Endothelial cell of umbilical vein (primary cell): Measurements from ENCODE around the gene ADGRL3. TPM values are rescaled to one million over a fixed set of nuclear protein-coding genes. Genes with fewer than 3 reads are reported as not detected.

Experiments
- BruUV-seq: library from RNA; stranded (reverse); fragments of 400-500 nt; replicated peaks from 2 replicates; lab custom pipeline; 2021; lab: Mats Ljungman, UMichigan
- CTCF ChIA-PET: fragments of 300-600, 350-600 bp; sonication (Branson Sonifier 250); formaldehyde crosslinking; loops from one replicate; lab custom pipeline; 2021; ENCODE audit warnings: antibody characterized with exemption, inconsistent platforms; lab: Charles Lee
- POLR2A ChIA-PET: fragments of 300-600, 350-600 bp; sonication (Branson Sonifier 250); formaldehyde crosslinking; loops from one replicate; lab custom pipeline; 2021; ENCODE audit warnings: antibody characterized with exemption, inconsistent platforms; lab: Charles Lee
- DNase-seq: peaks from one replicate; pipeline ENCODE4 v3.0.0-alpha.2; 2011; ENCODE audit warnings: low read depth, low spot score
- FAIRE-seq: peaks from 2 replicates; lab custom pipeline; 2011; peaks lifted over from hg19 to GRCh38; lab: Jason Lieb, UNC
- H2AFZ ChIP-seq: 2 replicates; pipeline ENCODE4 v1.6.0; 2012; ENCODE audit warnings: low read depth, low read length, control low read depth, inconsistent platforms
- H3K27ac ChIP-seq: 2 replicates; pipeline ENCODE4 v1.5.1; 2011; ENCODE audit warnings: low read depth, mild to moderate bottlenecking, control low read depth, low read length, moderate library complexity; ENCODE audit not compliant: insufficient read depth
- H3K27me3 ChIP-seq, 2 experiments: 2 replicates each; pipeline versions ENCODE4 v1.6.0 to v1.6.1; 2011; ENCODE audit warnings: low read length in 2 of 2, mixed read lengths in 1 of 2; ENCODE audit not compliant: control insufficient read depth in 2 of 2, insufficient read depth in 2 of 2
- H3K36me3 ChIP-seq, 2 experiments: 2 replicates in 1 of 2; 3 replicates in 1 of 2; pipeline ENCODE4 v1.5.1; 2011; ENCODE audit warnings: low read length in 2 of 2, mild to moderate bottlenecking in 1 of 2, moderate library complexity in 1 of 2; ENCODE audit not compliant: control insufficient read depth in 2 of 2, insufficient read depth in 2 of 2; ENCODE audit errors: extremely low read depth in 1 of 2
- H3K4me1 ChIP-seq: 3 replicates; pipeline ENCODE4 v1.5.1; 2011; ENCODE audit warnings: mild to moderate bottlenecking, low read length; ENCODE audit not compliant: control insufficient read depth, insufficient read depth; ENCODE audit errors: extremely low read depth
- H3K4me2 ChIP-seq: 2 replicates; pipeline ENCODE4 v1.6.1; 2011; ENCODE audit warnings: low read length, control low read depth, mixed read lengths; ENCODE audit not compliant: insufficient read depth
- H3K4me3 ChIP-seq, 3 experiments: fragments of 200-600 bp in 1 of 3; sonication (generic), shearing (Covaris generic) in 1 of 3; replicated peaks in 1 of 3; 2 replicates each; pipeline ENCODE4 v1.5.1; 2011 to 2016; ENCODE audit warnings: control low read depth in 3 of 3, low read length in 3 of 3, mild to moderate bottlenecking in 2 of 3, inconsistent platforms in 1 of 3, low read depth in 1 of 3, moderate library complexity in 1 of 3; ENCODE audit not compliant: insufficient read depth in 1 of 3
- H3K79me2 ChIP-seq: 2 replicates; pipeline ENCODE4 v1.6.0; 2012; ENCODE audit warnings: low read length, inconsistent platforms; ENCODE audit not compliant: control insufficient read depth, insufficient read depth
- H3K9ac ChIP-seq: replicated peaks from 2 replicates; pipeline ENCODE3; 2011; ENCODE audit warnings: low read length, control low read depth; ENCODE audit not compliant: insufficient read depth; ENCODE audit errors: extremely low read depth
- H3K9me1 ChIP-seq: replicated peaks from 3 replicates; pipeline ENCODE4 v1.6.0; 2011; ENCODE audit warnings: mild to moderate bottlenecking, low read length; ENCODE audit not compliant: control insufficient read depth, insufficient read depth; ENCODE audit errors: extremely low read depth
- H3K9me3 ChIP-seq: replicated peaks from 2 replicates; pipeline ENCODE4 v1.5.1; 2012; ENCODE audit warnings: low read length, inconsistent platforms; ENCODE audit not compliant: control insufficient read depth, insufficient read depth
- H4K20me1 ChIP-seq: replicated peaks from 2 replicates; pipeline ENCODE3; 2011; ENCODE audit warnings: mild to moderate bottlenecking, low read length; ENCODE audit not compliant: control insufficient read depth, insufficient read depth; ENCODE audit errors: extremely low read depth
- CTCF ChIP-seq, 2 donors: IDR thresholded peaks; 1 replicate in 1 of 2; 2 replicates in 1 of 2; pipeline ENCODE4 v1.5.1; 2011; ENCODE audit warnings: low read length in 2 of 2, mild to moderate bottlenecking in 2 of 2, moderate library complexity in 2 of 2, control low read depth in 1 of 2, inconsistent platforms in 1 of 2, low read depth in 1 of 2; ENCODE audit not compliant: insufficient read depth in 1 of 2; ENCODE audit errors: extremely low read depth in 1 of 2
- EZH2 ChIP-seq: IDR thresholded peaks from 2 replicates; pipeline ENCODE4 v1.6.1; 2012; ENCODE audit warnings: borderline replicate concordance, low read depth, mild to moderate bottlenecking, moderate library complexity, low read length, inconsistent platforms; ENCODE audit not compliant: severe bottlenecking
- FOS ChIP-seq: IDR thresholded peaks from 2 replicates; pipeline ENCODE4 v1.6.1; 2011; ENCODE audit warnings: mild to moderate bottlenecking, low read length, moderate library complexity, borderline replicate concordance; ENCODE audit not compliant: insufficient read depth
- GATA2 ChIP-seq: IDR thresholded peaks from 2 replicates; pipeline ENCODE4 v1.7.0; 2011; ENCODE audit warnings: low read depth, mild to moderate bottlenecking, moderate library complexity, mixed read lengths, low read length; ENCODE audit not compliant: insufficient read length, insufficient read depth
- JUN ChIP-seq: IDR thresholded peaks from 2 replicates; pipeline ENCODE4 v1.6.1; 2011; ENCODE audit warnings: borderline replicate concordance, low read depth; ENCODE audit not compliant: insufficient read length, insufficient read depth
- MAX ChIP-seq: IDR thresholded peaks from 2 replicates; pipeline ENCODE4 v1.6.1; 2011; ENCODE audit not compliant: insufficient read depth, insufficient read length
- MYC ChIP-seq: IDR thresholded peaks from one replicate; pipeline ENCODE4 v1.6.1; 2011; ENCODE audit warnings: mild to moderate bottlenecking, low read depth, low read length
- POLR2A ChIP-seq: IDR thresholded peaks from 2 replicates; pipeline ENCODE4 v1.6.1; 2012; ENCODE audit warnings: low read depth, mild to moderate bottlenecking, control low read depth, low read length
- POLR2AphosphoS5 ChIP-seq: IDR thresholded peaks from 2 replicates; pipeline ENCODE4 v1.6.1; 2012; ENCODE audit warnings: low read depth, mild to moderate bottlenecking, control low read depth, low read length, moderate library complexity; ENCODE audit not compliant: insufficient read depth
- dilution Hi-C: fragments of 300-500 bp; cut with MboI; formaldehyde crosslinking; loops from one replicate; pipeline ENCODE4 v1.15.0; 2019; ENCODE audit warnings: low sequenced_read_pairs; ENCODE audit not compliant: extremely low pct_ligation_motif_present
- intact Hi-C: fragments of 100-400 bp; cut with micrococcal nuclease; formaldehyde crosslinking; loops from one replicate; pipeline ENCODE4 v1.10.0; 2022
- polyA plus RNA-seq, 4 experiments: library from polyadenylated mRNA; depleted of rRNA in 3 of 4; stranded (reverse) in 3 of 4; unstranded in 1 of 4; fragments of >200 nt; gene quantifications; 2 replicates each; pipeline versions ENCODE4 v1.2.1 to v1.2.3, GENCODE V29; 2011 to 2012; ENCODE audit warnings: missing spikeins in 1 of 4
- total RNA-seq: library from RNA; stranded (reverse); gene quantifications from 2 replicates; pipeline ENCODE4 v1.2.3, GENCODE V29; 2021

Gene ADGRL3
- total and polyA plus RNA-seq, 2 donors (not counting 3 experiments of a cell fraction or from before 2014, with no cell fraction given), result not detected

GRCh38 chr4:61886131-61886530, 686.0 kb downstream of the ADGRL3 start:
- ChIA-PET POLR2A (no interaction called here), CTCF (no interaction called here)
- H3K27me3 ChIP-seq, result no peaks in the 10 kb centered on the region
- no peak overlapping the region for H3K4me2 ChIP-seq
- no peaks in the 10 kb centered on the region for H3K79me2 ChIP-seq
- H3K4me3 ChIP-seq, result no peak overlapping the region
- intact Hi-C loops (no loop called here), dilution Hi-C loops (no loop called here)
- BruUV-seq, result no TSS peak
- no peak overlapping the region for H3K27ac ChIP-seq
- DNase-seq (no peak), FAIRE-seq (no peak)
- H3K9me3 ChIP-seq, result no peaks in the 10 kb centered on the region
- no peaks in the 10 kb centered on the region for H4K20me1 ChIP-seq
- no peak overlapping the region for H2AFZ ChIP-seq
- no peaks in the 10 kb centered on the region for H3K9me1 ChIP-seq
- H3K9ac ChIP-seq, result no peak overlapping the region
- H3K4me1 ChIP-seq, result no peaks in the 10 kb centered on the region
- no peaks in the 10 kb centered on the region for H3K36me3 ChIP-seq
- TF ChIP-seq GATA2 (no peak), JUN (no peak), MAX (no peak), POLR2A (no peak), EZH2 (no peak), MYC (no peak), CTCF (IDR thresholded peaks at IDR 0.05; ENCODE audit: extremely low read depth in 1 of 2, insufficient read depth in 1 of 2, low read depth in 1 of 2, low read length in 2 of 2) (no peak), POLR2AphosphoS5 (no peak), FOS (no peak)
